ENCODE data around the gene ARGLU1. TPM values are rescaled to one million over a fixed set of nuclear protein-coding genes. Genes with fewer than 3 reads are reported as not detected.

ARGLU1 gene
- total RNA-seq, 1 donor from 2014 or later: 56.9 TPM

DNA sequence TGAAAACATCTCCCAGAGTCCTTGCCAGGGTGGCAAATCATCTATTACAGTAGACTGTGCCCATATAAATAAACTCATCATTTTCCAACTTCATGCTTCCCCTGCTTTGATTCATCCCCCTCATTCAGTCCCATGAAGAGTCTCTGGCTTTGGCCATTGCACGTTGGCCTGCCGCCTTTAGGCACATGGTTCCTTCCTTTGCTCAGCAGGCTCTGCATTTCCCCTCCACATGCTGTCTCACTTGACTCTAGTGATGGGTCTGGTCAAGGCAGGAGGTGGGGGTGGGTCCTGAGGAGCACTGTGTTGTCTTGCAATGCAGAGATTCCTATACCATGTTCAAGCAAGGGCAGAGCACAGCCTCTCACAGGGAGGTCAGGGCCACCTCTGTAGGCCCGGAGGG, 48.8 kb upstream of the ARGLU1 start:
- Mint-ChIP-seq H3K36me3 (ENCODE audit: low read depth, unreplicated experiment) (no peaks in the 10 kb centered on the region), H3K4me3 (ENCODE audit: unreplicated experiment) (no peak overlapping the region), H3K9me3 (ENCODE audit: unreplicated experiment) (peaks cover 2% of the 10 kb centered on the region), H3K27ac (ENCODE audit: unreplicated experiment) (no peak overlapping the region), H3K27me3 (ENCODE audit: low read depth, unreplicated experiment) (peaks cover 8% of the 10 kb centered on the region), H3K4me1 (ENCODE audit: low read depth, unreplicated experiment) (peaks cover 3% of the 10 kb centered on the region)
- no peak overlapping the region for H3K4me3 ChIP-seq (ENCODE audit: insufficient read depth, low read depth, low read length)
- FAIRE-seq (no peak), DNase-seq (ENCODE audit: low read depth) (no peak)
- no peaks in the 10 kb centered on the region for H3K79me2 ChIP-seq (ENCODE audit: insufficient read depth, low read length)
- H3K9ac ChIP-seq (ENCODE audit: low read length): no peak overlapping the region
- no peaks in the 10 kb centered on the region for H3K27me3 ChIP-seq (ENCODE audit: insufficient read depth, low read length)
- no peak overlapping the region for H2AFZ ChIP-seq (ENCODE audit: low read depth, low read length)
- no peaks in the 10 kb centered on the region for H3K9me3 ChIP-seq (ENCODE audit: insufficient read depth, low read depth, low read length)
- H3K4me1 ChIP-seq (ENCODE audit: insufficient read depth, low read length): peaks cover 5% of the 10 kb centered on the region
- no peak overlapping the region for H3K4me2 ChIP-seq (ENCODE audit: low read length)
- no peak overlapping the region for H3K27ac ChIP-seq (ENCODE audit: low read depth, low read length)
- H3K36me3 ChIP-seq (ENCODE audit: insufficient read depth, low read length): no peaks in the 10 kb centered on the region
- H4K20me1 ChIP-seq (ENCODE audit: insufficient read depth, low read length): no peaks in the 10 kb centered on the region
- TF ChIP-seq, protein P1, sequence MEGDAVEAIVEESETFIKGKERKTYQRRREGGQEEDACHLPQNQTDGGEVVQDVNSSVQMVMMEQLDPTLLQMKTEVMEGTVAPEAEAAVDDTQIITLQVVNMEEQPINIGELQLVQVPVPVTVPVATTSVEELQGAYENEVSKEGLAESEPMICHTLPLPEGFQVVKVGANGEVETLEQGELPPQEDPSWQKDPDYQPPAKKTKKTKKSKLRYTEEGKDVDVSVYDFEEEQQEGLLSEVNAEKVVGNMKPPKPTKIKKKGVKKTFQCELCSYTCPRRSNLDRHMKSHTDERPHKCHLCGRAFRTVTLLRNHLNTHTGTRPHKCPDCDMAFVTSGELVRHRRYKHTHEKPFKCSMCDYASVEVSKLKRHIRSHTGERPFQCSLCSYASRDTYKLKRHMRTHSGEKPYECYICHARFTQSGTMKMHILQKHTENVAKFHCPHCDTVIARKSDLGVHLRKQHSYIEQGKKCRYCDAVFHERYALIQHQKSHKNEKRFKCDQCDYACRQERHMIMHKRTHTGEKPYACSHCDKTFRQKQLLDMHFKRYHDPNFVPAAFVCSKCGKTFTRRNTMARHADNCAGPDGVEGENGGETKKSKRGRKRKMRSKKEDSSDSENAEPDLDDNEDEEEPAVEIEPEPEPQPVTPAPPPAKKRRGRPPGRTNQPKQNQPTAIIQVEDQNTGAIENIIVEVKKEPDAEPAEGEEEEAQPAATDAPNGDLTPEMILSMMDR (IDR thresholded peaks at IDR 0.05; ENCODE audit: insufficient read depth, low read depth, low read length): no peak
- no peak for TF ChIP-seq EZH2 (IDR thresholded peaks at IDR 0.05; ENCODE audit: insufficient read depth, low read length)

DNA sequence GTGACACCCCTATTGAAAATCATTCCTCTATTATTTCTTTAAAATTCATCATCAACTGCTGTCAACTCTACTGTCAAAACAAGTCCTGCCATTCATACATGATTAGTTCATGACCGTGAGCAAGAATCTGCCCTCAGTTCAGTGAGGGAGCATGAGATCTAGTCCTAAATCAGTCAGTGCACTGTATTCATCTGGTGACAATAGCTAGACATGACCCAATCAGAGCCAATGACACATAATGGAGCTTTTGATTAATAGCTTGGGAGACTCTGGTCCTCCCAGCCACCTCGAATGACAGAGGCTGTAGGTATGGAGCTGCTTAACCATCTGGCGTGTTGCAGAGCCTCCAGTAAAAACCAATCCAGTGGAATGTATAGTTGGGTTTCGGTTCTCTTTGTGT, 46.9 kb upstream of the ARGLU1 start:
- Histone ChIP-seq H3K9ac (ENCODE audit: low read length) (no peak overlapping the region), H3K79me2 (ENCODE audit: insufficient read depth, low read length) (no peaks in the 10 kb centered on the region), H3K4me2 (ENCODE audit: low read length) (no peak overlapping the region), H3K36me3 (ENCODE audit: insufficient read depth, low read length) (no peaks in the 10 kb centered on the region), H3K4me1 (ENCODE audit: insufficient read depth, low read length) (peaks cover 8% of the 10 kb centered on the region), H3K9me3 (ENCODE audit: insufficient read depth, low read depth, low read length) (no peaks in the 10 kb centered on the region), H3K4me3 (ENCODE audit: insufficient read depth, low read depth, low read length) (no peak overlapping the region), H3K27me3 (ENCODE audit: insufficient read depth, low read length) (no peaks in the 10 kb centered on the region), H4K20me1 (ENCODE audit: insufficient read depth, low read length) (no peaks in the 10 kb centered on the region), H2AFZ (ENCODE audit: low read depth, low read length) (no peak overlapping the region), H3K27ac (ENCODE audit: low read depth, low read length) (no peak overlapping the region)
- Mint-ChIP-seq H3K9me3 (ENCODE audit: unreplicated experiment) (peaks cover 2% of the 10 kb centered on the region), H3K27me3 (ENCODE audit: low read depth, unreplicated experiment) (peaks cover 5% of the 10 kb centered on the region), H3K4me1 (ENCODE audit: low read depth, unreplicated experiment) (peaks cover 8% of the 10 kb centered on the region), H3K36me3 (ENCODE audit: low read depth, unreplicated experiment) (no peaks in the 10 kb centered on the region), H3K27ac (ENCODE audit: unreplicated experiment) (no peak overlapping the region), H3K4me3 (ENCODE audit: unreplicated experiment) (no peak overlapping the region)
- FAIRE-seq: no peak
- TF ChIP-seq, protein P1 (IDR thresholded peaks at IDR 0.05; ENCODE audit: insufficient read depth, low read depth, low read length): no peak
- no peak for TF ChIP-seq EZH2 (IDR thresholded peaks at IDR 0.05; ENCODE audit: insufficient read depth, low read length)
- DNase-seq (ENCODE audit: low read depth): no peak

DNA sequence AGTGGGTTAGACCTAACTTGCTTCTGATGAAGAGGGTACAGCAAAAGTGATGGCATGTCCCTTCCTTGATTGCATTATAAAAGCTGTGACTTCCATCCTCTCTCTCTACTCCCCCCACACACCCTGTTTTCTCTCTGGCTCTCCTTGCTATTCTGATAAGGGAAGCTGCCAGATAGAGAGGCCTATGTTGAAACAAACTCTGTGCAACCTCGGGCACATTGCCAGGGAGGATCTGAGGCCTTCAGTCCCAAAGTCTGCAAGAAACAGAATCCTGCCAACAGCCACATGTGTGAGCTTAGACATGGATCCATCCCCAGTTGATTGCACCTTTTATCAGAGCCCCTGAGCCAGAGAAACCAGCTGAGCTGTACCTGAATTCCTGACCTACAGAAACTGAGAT, 44.8 kb upstream of the ARGLU1 start:
- H3K9me3 ChIP-seq (ENCODE audit: insufficient read depth, low read depth, low read length): no peaks in the 10 kb centered on the region
- H3K79me2 ChIP-seq (ENCODE audit: insufficient read depth, low read length): no peaks in the 10 kb centered on the region
- no peaks in the 10 kb centered on the region for H3K36me3 ChIP-seq (ENCODE audit: insufficient read depth, low read length)
- H3K36me3 Mint-ChIP-seq (ENCODE audit: low read depth, unreplicated experiment): no peaks in the 10 kb centered on the region
- no peak overlapping the region for H3K27ac ChIP-seq (ENCODE audit: low read depth, low read length)
- no peaks in the 10 kb centered on the region for H3K9me3 Mint-ChIP-seq (ENCODE audit: unreplicated experiment)
- H3K4me3 ChIP-seq (ENCODE audit: insufficient read depth, low read depth, low read length): no peak overlapping the region
- H3K4me1 ChIP-seq (ENCODE audit: insufficient read depth, low read length): peaks cover 6% of the 10 kb centered on the region
- no peaks in the 10 kb centered on the region for H4K20me1 ChIP-seq (ENCODE audit: insufficient read depth, low read length)
- no peaks in the 10 kb centered on the region for H3K27me3 ChIP-seq (ENCODE audit: insufficient read depth, low read length)
- no peak for TF ChIP-seq EZH2 (IDR thresholded peaks at IDR 0.05; ENCODE audit: insufficient read depth, low read length)
- TF ChIP-seq, protein P1 (IDR thresholded peaks at IDR 0.05; ENCODE audit: insufficient read depth, low read depth, low read length): no peak
- H3K27me3 Mint-ChIP-seq (ENCODE audit: low read depth, unreplicated experiment): peaks cover 4% of the 10 kb centered on the region
- FAIRE-seq (no peak), DNase-seq (ENCODE audit: low read depth) (no peak)
- H2AFZ ChIP-seq (ENCODE audit: low read depth, low read length): no peak overlapping the region
- no peak overlapping the region for H3K4me3 Mint-ChIP-seq (ENCODE audit: unreplicated experiment)
- no peak overlapping the region for H3K27ac Mint-ChIP-seq (ENCODE audit: unreplicated experiment)
- peaks cover 7% of the 10 kb centered on the region for H3K4me1 Mint-ChIP-seq (ENCODE audit: low read depth, unreplicated experiment)
- H3K4me2 ChIP-seq (ENCODE audit: low read length): no peak overlapping the region
- H3K9ac ChIP-seq (ENCODE audit: low read length): no peak overlapping the region
